Measurements from ENCODE around the gene PCSK9. TPM values are rescaled to one million over a fixed set of nuclear protein-coding genes. Genes with fewer than 3 reads are reported as not detected.

The PCSK9 gene
- total and polyA plus RNA-seq, 9 of the 15 experiments (the other 6 are each of a cell fraction or from before 2014, with no cell fraction given): 3.2 to 58.6 (median 24.7) TPM

DNA sequence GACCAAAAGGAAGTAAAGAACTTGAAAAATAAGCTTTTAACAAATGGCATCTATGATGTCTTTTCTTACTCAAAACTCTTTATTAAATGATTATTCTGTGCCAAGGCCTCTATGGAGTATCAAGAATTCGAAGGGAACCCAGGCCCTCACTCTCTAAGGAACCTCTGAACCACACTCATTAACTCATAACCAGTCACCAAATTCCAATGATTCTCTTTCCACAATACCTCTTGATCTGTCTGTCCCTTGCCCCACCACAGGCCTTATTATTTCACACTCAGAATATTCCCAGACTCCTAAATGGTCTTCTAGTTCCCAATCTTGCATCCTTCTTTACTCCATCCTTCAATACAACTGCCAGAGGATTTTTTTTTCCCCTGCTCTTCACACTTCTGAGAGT is 37.0 kb downstream of the PCSK9 start:
- no peaks in the 10 kb centered on the region for H3K9me1 ChIP-seq (ENCODE audit: control insufficient read depth, insufficient read depth, low read length)
- ChIA-PET CTCF (ENCODE audit: low intra/inter-chr PET ratio) (no interaction called here), POLR2A (interaction anchor here (0.6 kb wide), 1 partner anchor 1481 kb away, joined by 3 read pairs; no protein-coding TSS in a partner anchor)
- peak; percentile 19 for FAIRE-seq
- H3K27me3 ChIP-seq (ENCODE audit: control insufficient read depth in 2 of 2, insufficient read depth in 2 of 2, low read length in 2 of 2): no peaks in the 10 kb centered on the region
- H3K4me2 ChIP-seq (ENCODE audit: insufficient read depth, low read length): no peak overlapping the region
- DNase-seq (ENCODE audit: extremely low read depth in 1 of 4, low spot score in 3 of 4): no peak
- H3K4me1 ChIP-seq (replicated peaks in 1 of 2; ENCODE audit: control insufficient read depth in 2 of 2, insufficient read depth in 2 of 2, low read length in 2 of 2): no peaks in the 10 kb centered on the region
- H3K79me2 ChIP-seq (ENCODE audit: control insufficient read depth, insufficient read depth, low read length): no peaks in the 10 kb centered on the region
- no TSS peak for BruUV-seq (replicated peaks)
- no peaks in the 10 kb centered on the region for H3K9me3 ChIP-seq (replicated peaks; ENCODE audit: control insufficient read depth, insufficient read depth, low read depth, low read length)
- no peak overlapping the region for H3K27ac ChIP-seq (ENCODE audit: extremely low read depth, low read depth, low read length)
- peaks cover 96% of the 10 kb centered on the region for H3K36me3 ChIP-seq (ENCODE audit: control insufficient read depth, insufficient read depth, low read length)
- no peak for TF ChIP-seq KHSRP (IDR thresholded peaks at IDR 0.05)
- no peak for TF ChIP-seq KAT2B (IDR thresholded peaks at IDR 0.05; ENCODE audit: low read depth, low read length)
- TF ChIP-seq, protein P1, sequence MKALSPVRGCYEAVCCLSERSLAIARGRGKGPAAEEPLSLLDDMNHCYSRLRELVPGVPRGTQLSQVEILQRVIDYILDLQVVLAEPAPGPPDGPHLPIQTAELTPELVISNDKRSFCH (CRISPR knock-in tag; IDR thresholded peaks at IDR 0.05): no peak
- TF ChIP-seq, protein P1 (tag; IDR thresholded peaks at IDR 0.05): no peak
- TF ChIP-seq BRF1 (IDR thresholded peaks at IDR 0.05; ENCODE audit: borderline replicate concordance, extremely low read depth, insufficient read length): no peak
- TF ChIP-seq NCOA2 (IDR thresholded peaks at IDR 0.05; ENCODE audit: partially characterized antibody in 2 of 2): no peak
- no peak for TF ChIP-seq SUPT5H (IDR thresholded peaks at IDR 0.05)
- TF ChIP-seq FOS (IDR thresholded peaks at IDR 0.05; ENCODE audit: extremely low read depth, insufficient read length): no peak
- no peak for TF ChIP-seq ZNF232 (CRISPR knock-in tag; IDR thresholded peaks at IDR 0.05)
- no peak overlapping the region for H3K9ac ChIP-seq (ENCODE audit: insufficient read depth in 1 of 2, low read depth in 2 of 2, low read length in 2 of 2)
- no peak overlapping the region for H3K4me3 ChIP-seq
- H2AFZ ChIP-seq (ENCODE audit: low read depth, low read length): no peak overlapping the region
- intact Hi-C loops (cut with micrococcal nuclease): no loop called here
- ATAC-seq: no peak
- H4K20me1 ChIP-seq (replicated peaks; ENCODE audit: control insufficient read depth, insufficient read depth, low read length): no peaks in the 10 kb centered on the region
- in situ Hi-C loops (cut with MboI): no loop called here
- WGBS (ENCODE audit: insufficient coverage, low coverage, missing lambda C conversion rate): 100% methylated on average over 1 of the region's 1 CpG
